ENCODE measurements around the gene RFTN2.
A peak's percentile ranks its signal among the peaks of the same experiment; 100 is the strongest.

- TF ChIP-seq ZNF768 (CRISPR knock-in tag; IDR thresholded peaks at IDR 0.05), result no peak
- no peak for TF ChIP-seq ZBTB43 (CRISPR knock-in tag; conservative IDR thresholded peaks at IDR 0.05)
- no peak for TF ChIP-seq CHD4 (IDR thresholded peaks at IDR 0.05; ENCODE audit: borderline replicate concordance, low read length)
- TF ChIP-seq NFE2L2 (IDR thresholded peaks at IDR 0.05; ENCODE audit: low read length), result no peak
- no peak for TF ChIP-seq ZNF776 (CRISPR knock-in tag; IDR thresholded peaks at IDR 0.05)
- TF ChIP-seq, protein P1, sequence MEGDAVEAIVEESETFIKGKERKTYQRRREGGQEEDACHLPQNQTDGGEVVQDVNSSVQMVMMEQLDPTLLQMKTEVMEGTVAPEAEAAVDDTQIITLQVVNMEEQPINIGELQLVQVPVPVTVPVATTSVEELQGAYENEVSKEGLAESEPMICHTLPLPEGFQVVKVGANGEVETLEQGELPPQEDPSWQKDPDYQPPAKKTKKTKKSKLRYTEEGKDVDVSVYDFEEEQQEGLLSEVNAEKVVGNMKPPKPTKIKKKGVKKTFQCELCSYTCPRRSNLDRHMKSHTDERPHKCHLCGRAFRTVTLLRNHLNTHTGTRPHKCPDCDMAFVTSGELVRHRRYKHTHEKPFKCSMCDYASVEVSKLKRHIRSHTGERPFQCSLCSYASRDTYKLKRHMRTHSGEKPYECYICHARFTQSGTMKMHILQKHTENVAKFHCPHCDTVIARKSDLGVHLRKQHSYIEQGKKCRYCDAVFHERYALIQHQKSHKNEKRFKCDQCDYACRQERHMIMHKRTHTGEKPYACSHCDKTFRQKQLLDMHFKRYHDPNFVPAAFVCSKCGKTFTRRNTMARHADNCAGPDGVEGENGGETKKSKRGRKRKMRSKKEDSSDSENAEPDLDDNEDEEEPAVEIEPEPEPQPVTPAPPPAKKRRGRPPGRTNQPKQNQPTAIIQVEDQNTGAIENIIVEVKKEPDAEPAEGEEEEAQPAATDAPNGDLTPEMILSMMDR (CRISPR knock-in tag; IDR thresholded peaks at IDR 0.05), result peak; percentile 75
These were observed 32.2 kb upstream of the RFTN2 start for GRCh38 chr2:197707316-197708213.

Measured in HepG2 (cell line).